ENCODE data around the gene LINC00305.

- TF ChIP-seq, protein P1, sequence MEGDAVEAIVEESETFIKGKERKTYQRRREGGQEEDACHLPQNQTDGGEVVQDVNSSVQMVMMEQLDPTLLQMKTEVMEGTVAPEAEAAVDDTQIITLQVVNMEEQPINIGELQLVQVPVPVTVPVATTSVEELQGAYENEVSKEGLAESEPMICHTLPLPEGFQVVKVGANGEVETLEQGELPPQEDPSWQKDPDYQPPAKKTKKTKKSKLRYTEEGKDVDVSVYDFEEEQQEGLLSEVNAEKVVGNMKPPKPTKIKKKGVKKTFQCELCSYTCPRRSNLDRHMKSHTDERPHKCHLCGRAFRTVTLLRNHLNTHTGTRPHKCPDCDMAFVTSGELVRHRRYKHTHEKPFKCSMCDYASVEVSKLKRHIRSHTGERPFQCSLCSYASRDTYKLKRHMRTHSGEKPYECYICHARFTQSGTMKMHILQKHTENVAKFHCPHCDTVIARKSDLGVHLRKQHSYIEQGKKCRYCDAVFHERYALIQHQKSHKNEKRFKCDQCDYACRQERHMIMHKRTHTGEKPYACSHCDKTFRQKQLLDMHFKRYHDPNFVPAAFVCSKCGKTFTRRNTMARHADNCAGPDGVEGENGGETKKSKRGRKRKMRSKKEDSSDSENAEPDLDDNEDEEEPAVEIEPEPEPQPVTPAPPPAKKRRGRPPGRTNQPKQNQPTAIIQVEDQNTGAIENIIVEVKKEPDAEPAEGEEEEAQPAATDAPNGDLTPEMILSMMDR (IDR thresholded peaks at IDR 0.05): no peak
- TF ChIP-seq POLR2A (IDR thresholded peaks at IDR 0.05): no peak
- no peak for TF ChIP-seq POLR2AphosphoS5 (IDR thresholded peaks at IDR 0.05)
Observed at GRCh38 chr18:64131314-64131713, 17.6 kb downstream of the LINC00305 start.

All from breast epithelium (tissue), 3 donors.